SU-DHL-6 (cell line): ENCODE data around the gene PLAC1.

Source experiments
- H2AFZ ChIP-seq: fragments of 200-600 bp; sonication (generic); 2 replicates; pipeline ENCODE4 v1.6.1; 2014; ENCODE audit warnings: low read depth, mild to moderate bottlenecking, moderate library complexity, mixed read lengths, antibody characterized with exemption, low read length; ENCODE audit not compliant: severe bottlenecking
- H3F3A ChIP-seq: fragments of 200-600 bp; shearing (Covaris generic); 2 replicates; pipeline ENCODE4 v1.6.0; 2016; ENCODE audit warnings: antibody characterized with exemption, mild to moderate bottlenecking; ENCODE audit not compliant: insufficient read depth
- H3K27ac ChIP-seq: fragments of 200-600 bp; sonication (generic); 2 replicates; pipeline ENCODE4 v1.5.1; 2016; ENCODE audit warnings: low read depth, mild to moderate bottlenecking, low read length, moderate library complexity, mixed read lengths
- H3K27me3 ChIP-seq: fragments of 200-600 bp; sonication (generic), shearing (Covaris generic); 2 replicates; pipeline ENCODE4 v1.6.0; 2014; ENCODE audit warnings: mild to moderate bottlenecking, low read length
- H3K36me3 ChIP-seq: fragments of 200-600 bp; sonication (generic); 2 replicates; pipeline ENCODE4 v1.6.1; 2014; ENCODE audit warnings: mild to moderate bottlenecking, low read length, mixed read lengths
- H3K4me2 ChIP-seq: fragments of 300-600, 200-600 bp; shearing (Covaris generic), sonication (generic); 2 replicates; pipeline ENCODE4 v1.6.0; 2014; ENCODE audit warnings: low read length, low read depth, mild to moderate bottlenecking; ENCODE audit not compliant: poor library complexity, severe bottlenecking
- H3K4me3 ChIP-seq: fragments of 200-600 bp; sonication (generic); 2 replicates; pipeline ENCODE4 v1.5.1; 2014; ENCODE audit warnings: antibody characterized with exemption, low read length, mild to moderate bottlenecking, mixed read lengths; ENCODE audit not compliant: insufficient read depth, poor library complexity, severe bottlenecking
- H3K79me2 ChIP-seq: fragments of 200-600 bp; sonication (generic); 2 replicates; pipeline ENCODE4 v1.6.1; 2014; ENCODE audit warnings: mild to moderate bottlenecking, low read length, moderate library complexity; ENCODE audit not compliant: insufficient read depth
- H3K9ac ChIP-seq: fragments of 200-600 bp; sonication (generic); 2 replicates; pipeline ENCODE4 v1.7.0; 2014; ENCODE audit warnings: mild to moderate bottlenecking, low read length
- H3K9me2 ChIP-seq: fragments of 200-600 bp; sonication (generic); replicated peaks from 2 replicates; pipeline ENCODE4 v1.6.1; 2014; ENCODE audit warnings: low read length; ENCODE audit not compliant: insufficient read depth
- H3K9me3 ChIP-seq: fragments of 200-600 bp; sonication (generic); 2 replicates; pipeline ENCODE4 v1.6.1; 2014; ENCODE audit warnings: low read length, mixed read lengths; ENCODE audit not compliant: insufficient read depth
- H4K20me1 ChIP-seq: fragments of 200-600 bp; sonication (generic); 2 replicates; pipeline ENCODE4 v1.6.1; 2014; ENCODE audit warnings: low read depth, mild to moderate bottlenecking, antibody characterized with exemption, low read length, moderate library complexity, mixed read lengths
- EZH2phosphoT487 ChIP-seq: fragments of 200-600 bp; sonication (generic), shearing (Covaris generic); conservative IDR thresholded peaks from 2 replicates; pipeline ENCODE4 v1.6.1; 2018; ENCODE audit warnings: mild to moderate bottlenecking, antibody characterized with exemption, low read length, moderate library complexity, mixed read lengths
- TF ChIP-seq, protein P1 (sequence below): fragments of 200-600 bp; sonication (generic); IDR thresholded peaks from one replicate; pipeline ENCODE4 v1.5.1; 2017; ENCODE audit warnings: antibody characterized with exemption, mild to moderate bottlenecking, low read length, moderate library complexity; ENCODE audit not compliant: insufficient read depth, poor library complexity, severe bottlenecking

Gene PLAC1

DNA sequence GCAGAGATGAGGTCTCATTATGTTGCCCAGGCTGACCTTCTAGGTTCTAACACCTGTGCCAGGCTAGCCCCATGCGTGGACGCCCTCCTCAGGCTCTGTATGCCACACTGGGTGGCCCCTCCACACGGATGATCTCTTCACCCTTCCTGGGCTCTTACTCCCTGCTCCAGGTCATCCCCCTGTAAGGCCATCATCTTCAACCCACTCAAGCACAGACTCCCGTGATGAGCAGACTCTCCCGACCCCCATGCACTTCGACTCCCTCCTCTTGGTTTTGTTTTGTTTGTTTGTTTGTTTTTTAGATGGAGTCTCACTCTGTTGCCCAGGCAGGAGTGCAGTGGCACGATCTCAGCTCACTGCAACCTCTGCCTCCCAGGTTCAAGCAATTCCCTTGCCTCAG is 127.4 kb downstream of the PLAC1 start:
- H2AFZ ChIP-seq = no peak overlapping the region
- no peak for TF ChIP-seq EZH2phosphoT487
- no peaks in the 10 kb centered on the region for H3K36me3 ChIP-seq

DNA sequence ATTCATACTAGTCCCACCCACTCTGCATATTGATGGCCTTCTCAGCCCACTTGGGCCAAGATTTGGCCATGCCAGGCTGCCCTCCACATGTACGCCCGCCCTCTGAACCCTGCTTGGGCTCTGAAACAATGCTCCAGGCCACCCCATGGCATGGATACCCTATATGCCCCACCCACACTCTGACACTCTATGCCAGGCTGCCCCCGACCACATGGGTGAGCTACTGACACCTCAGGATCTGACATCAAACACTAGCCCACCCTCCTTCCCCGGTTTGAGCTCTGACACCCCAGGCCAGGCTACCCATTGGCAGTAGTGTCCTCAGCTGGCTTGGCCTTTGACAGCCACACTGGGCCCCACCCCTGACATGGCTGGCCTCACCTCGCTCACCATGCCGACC is 128.8 kb downstream of the PLAC1 start:
- Histone ChIP-seq H3K9ac (no peak overlapping the region), H2AFZ (no peak overlapping the region), H3K9me3 (no peaks in the 10 kb centered on the region), H3K79me2 (no peaks in the 10 kb centered on the region), H3K27ac (no peak overlapping the region), H4K20me1 (no peaks in the 10 kb centered on the region), H3F3A (no peaks in the 10 kb centered on the region), H3K36me3 (no peaks in the 10 kb centered on the region), H3K4me3 (no peak overlapping the region), H3K4me2 (no peak overlapping the region), H3K9me2 (no peaks in the 10 kb centered on the region), H3K27me3 (no peaks in the 10 kb centered on the region)
- no peak for TF ChIP-seq EZH2phosphoT487
- TF ChIP-seq, protein P1, sequence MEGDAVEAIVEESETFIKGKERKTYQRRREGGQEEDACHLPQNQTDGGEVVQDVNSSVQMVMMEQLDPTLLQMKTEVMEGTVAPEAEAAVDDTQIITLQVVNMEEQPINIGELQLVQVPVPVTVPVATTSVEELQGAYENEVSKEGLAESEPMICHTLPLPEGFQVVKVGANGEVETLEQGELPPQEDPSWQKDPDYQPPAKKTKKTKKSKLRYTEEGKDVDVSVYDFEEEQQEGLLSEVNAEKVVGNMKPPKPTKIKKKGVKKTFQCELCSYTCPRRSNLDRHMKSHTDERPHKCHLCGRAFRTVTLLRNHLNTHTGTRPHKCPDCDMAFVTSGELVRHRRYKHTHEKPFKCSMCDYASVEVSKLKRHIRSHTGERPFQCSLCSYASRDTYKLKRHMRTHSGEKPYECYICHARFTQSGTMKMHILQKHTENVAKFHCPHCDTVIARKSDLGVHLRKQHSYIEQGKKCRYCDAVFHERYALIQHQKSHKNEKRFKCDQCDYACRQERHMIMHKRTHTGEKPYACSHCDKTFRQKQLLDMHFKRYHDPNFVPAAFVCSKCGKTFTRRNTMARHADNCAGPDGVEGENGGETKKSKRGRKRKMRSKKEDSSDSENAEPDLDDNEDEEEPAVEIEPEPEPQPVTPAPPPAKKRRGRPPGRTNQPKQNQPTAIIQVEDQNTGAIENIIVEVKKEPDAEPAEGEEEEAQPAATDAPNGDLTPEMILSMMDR = no peak

More for the DNA sequence above, 127.4 kb downstream of the PLAC1 start:
- Histone ChIP-seq H3K9me2 (no peaks in the 10 kb centered on the region), H4K20me1 (no peaks in the 10 kb centered on the region), H3K9me3 (no peaks in the 10 kb centered on the region), H3K4me3 (no peak overlapping the region), H3F3A (no peaks in the 10 kb centered on the region), H3K4me2 (no peak overlapping the region), H3K79me2 (no peaks in the 10 kb centered on the region), H3K27ac (no peak overlapping the region), H3K9ac (no peak overlapping the region), H3K27me3 (no peaks in the 10 kb centered on the region)

DNA sequence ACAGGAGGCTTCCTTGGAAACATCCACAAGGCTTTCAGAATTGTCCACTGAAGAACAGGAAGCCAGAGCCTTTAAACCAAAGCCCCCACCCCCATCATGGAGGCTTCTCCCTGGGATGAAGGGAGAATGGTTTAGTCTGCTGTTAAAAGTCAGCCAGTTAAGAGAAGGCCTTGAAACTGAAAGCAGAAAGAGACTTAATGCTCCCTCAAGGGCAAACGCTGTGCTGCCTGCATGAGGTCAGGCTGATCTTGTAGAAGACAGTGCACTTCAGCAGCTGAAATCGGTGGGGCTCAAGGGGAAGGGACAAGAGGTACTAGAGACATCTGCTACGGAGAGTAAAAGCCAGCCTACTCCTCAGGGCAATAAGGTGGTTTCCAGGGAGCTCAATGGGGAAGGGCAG is 129.3 kb downstream of the PLAC1 start:
- H3K36me3 ChIP-seq = no peaks in the 10 kb centered on the region
- H3K27ac ChIP-seq = no peak overlapping the region
- no peaks in the 10 kb centered on the region for H3K79me2 ChIP-seq
- no peaks in the 10 kb centered on the region for H3K9me2 ChIP-seq
- no peak overlapping the region for H3K4me3 ChIP-seq
- no peak overlapping the region for H2AFZ ChIP-seq
- H3K4me2 ChIP-seq = no peak overlapping the region
- no peak overlapping the region for H3K9ac ChIP-seq
- H3K27me3 ChIP-seq = no peaks in the 10 kb centered on the region
- H3F3A ChIP-seq = no peaks in the 10 kb centered on the region
- H3K9me3 ChIP-seq = no peaks in the 10 kb centered on the region
- H4K20me1 ChIP-seq = no peaks in the 10 kb centered on the region
- TF ChIP-seq, protein P1 = no peak
- TF ChIP-seq EZH2phosphoT487 = no peak

DNA sequence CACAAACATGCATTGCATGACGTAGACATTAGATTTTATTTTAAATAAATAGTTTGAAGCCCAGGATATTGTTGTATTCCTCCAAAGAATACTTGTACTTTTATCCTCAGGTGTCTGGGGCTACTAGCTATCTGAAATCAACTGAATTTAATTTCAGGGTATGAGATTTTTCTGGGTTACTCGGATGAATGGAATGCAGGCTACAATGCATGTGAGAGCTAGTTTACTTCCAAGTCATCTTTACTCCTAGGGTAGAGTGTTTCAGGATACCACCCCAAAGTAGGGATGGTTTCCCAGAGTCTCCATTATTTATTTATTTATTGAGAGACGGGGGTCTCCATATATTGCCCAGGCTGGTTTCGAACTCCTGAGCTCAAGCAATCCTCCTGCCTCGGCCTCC is 131.9 kb downstream of the PLAC1 start:
- Histone ChIP-seq H3K9ac (no peak overlapping the region), H3F3A (no peaks in the 10 kb centered on the region), H3K27ac (no peak overlapping the region), H3K79me2 (no peaks in the 10 kb centered on the region), H3K9me2 (no peaks in the 10 kb centered on the region), H2AFZ (no peak overlapping the region), H3K4me3 (no peak overlapping the region), H3K27me3 (no peaks in the 10 kb centered on the region), H3K36me3 (no peaks in the 10 kb centered on the region), H4K20me1 (no peaks in the 10 kb centered on the region), H3K4me2 (no peak overlapping the region), H3K9me3 (no peaks in the 10 kb centered on the region)
- TF ChIP-seq, protein P1 = no peak
